Measurements from ENCODE around the gene TMEM86B. TPM values are rescaled to one million over a fixed set of nuclear protein-coding genes. Genes with fewer than 3 reads are reported as not detected.

Gene TMEM86B, protein sequence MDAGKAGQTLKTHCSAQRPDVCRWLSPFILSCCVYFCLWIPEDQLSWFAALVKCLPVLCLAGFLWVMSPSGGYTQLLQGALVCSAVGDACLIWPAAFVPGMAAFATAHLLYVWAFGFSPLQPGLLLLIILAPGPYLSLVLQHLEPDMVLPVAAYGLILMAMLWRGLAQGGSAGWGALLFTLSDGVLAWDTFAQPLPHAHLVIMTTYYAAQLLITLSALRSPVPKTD
- 1 to 10 TPM; 2.6 to 7.1 (median 4.2) TPM for polyA plus RNA-seq (ENCODE audit: insufficient read length in 3 of 3)
- long read RNA-seq, donor 1, partial matches to known transcripts, result 0 of 1 reads
- long read RNA-seq, donor 1, other reads (novel, unspliced or antisense), result 0 of 1 reads
- long read RNA-seq, donor 2, partial matches to known transcripts, result 0 of 3 reads
- long read RNA-seq, donor 2, other reads (novel, unspliced or antisense), result 0 of 3 reads
- long read RNA-seq, donor 3, partial matches to known transcripts, result 0 of 4 reads
- long read RNA-seq, donor 3, other reads (novel, unspliced or antisense), result 0 of 4 reads
- long read RNA-seq, donor 4, partial matches to known transcripts, result 0 of 2 reads
- long read RNA-seq, donor 4, other reads (novel, unspliced or antisense), result 0 of 2 reads
- long read RNA-seq, donor 5, partial matches to known transcripts, result 0 of 3 reads
- long read RNA-seq, donor 5, other reads (novel, unspliced or antisense), result 0 of 3 reads
- long read RNA-seq, donor 6, partial matches to known transcripts, result 0 of 3 reads
- long read RNA-seq, donor 6, other reads (novel, unspliced or antisense), result 0 of 3 reads
- long read RNA-seq, donor 7, partial matches to known transcripts, result 0 of 2 reads
- long read RNA-seq, donor 7, other reads (novel, unspliced or antisense), result 0 of 2 reads
- long read RNA-seq, donor 8, partial matches to known transcripts, result 0 of 5 reads
- long read RNA-seq, donor 8, other reads (novel, unspliced or antisense), result 0 of 5 reads
- long read RNA-seq, donor 9, partial matches to known transcripts, result 0 of 4 reads
- long read RNA-seq, donor 9, other reads (novel, unspliced or antisense), result 0 of 4 reads
- long read RNA-seq, donor 10, partial matches to known transcripts, result 0 of 3 reads
- long read RNA-seq, donor 10, other reads (novel, unspliced or antisense), result 0 of 3 reads
- long read RNA-seq, donor 11, partial matches to known transcripts, result 0 of 1 reads
- long read RNA-seq, donor 11, other reads (novel, unspliced or antisense), result 0 of 1 reads
- long read RNA-seq, donor 12, partial matches to known transcripts, result 0 of 2 reads
- long read RNA-seq, donor 12, other reads (novel, unspliced or antisense), result 0 of 2 reads
- long read RNA-seq, donor 13, result 0 reads
- long read RNA-seq, donor 14, partial matches to known transcripts, result 0 of 1 reads
- long read RNA-seq, donor 14, other reads (novel, unspliced or antisense), result 0 of 1 reads
- long read RNA-seq, donor 15, partial matches to known transcripts, result 0 of 1 reads
- long read RNA-seq, donor 15, other reads (novel, unspliced or antisense), result 0 of 1 reads
- long read RNA-seq, donor 16, partial matches to known transcripts, result 0 of 5 reads
- long read RNA-seq, donor 16, other reads (novel, unspliced or antisense), result 0 of 5 reads

DNA sequence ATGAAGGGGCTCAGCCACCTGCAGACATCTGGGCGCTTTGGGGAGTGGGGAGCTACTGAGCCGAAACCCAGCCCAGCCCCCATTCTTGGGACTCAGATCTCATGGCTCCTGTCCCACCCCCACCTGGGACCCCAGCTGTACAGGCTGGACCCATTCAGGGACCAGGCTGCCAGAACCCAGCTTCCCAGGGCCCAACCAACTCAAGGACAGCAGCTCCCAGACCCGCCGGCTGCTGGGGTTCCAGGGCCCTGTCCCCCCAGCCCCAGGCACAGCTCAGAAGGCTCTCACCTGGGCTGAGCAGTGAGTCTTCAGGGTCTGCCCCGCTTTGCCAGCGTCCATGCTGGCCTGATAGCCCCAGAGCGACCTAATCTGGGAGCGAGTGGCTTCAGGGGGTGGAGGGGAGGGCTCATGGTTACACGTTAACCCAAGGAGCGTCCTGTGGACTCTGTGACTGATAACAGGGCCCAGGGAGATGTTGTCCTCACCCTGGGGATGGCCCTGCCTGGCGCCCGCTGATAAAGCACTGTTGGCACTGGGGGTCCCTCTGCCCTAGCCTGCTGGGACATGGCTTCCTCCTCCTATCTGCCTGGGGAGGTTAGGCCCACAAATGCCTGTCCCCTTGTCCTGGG lies at the start of gene TMEM86B:
Gene TMEM86B, minus strand, starts transcription at position 361 of the 629 bp plus-strand sequence. Its CDS starts 22 bp downstream, at position 339.
- DNase-seq (ENCODE audit: extremely low read depth in 1 of 11, low read depth in 9 of 11, low spot score in 4 of 11), result no peak

DNA sequence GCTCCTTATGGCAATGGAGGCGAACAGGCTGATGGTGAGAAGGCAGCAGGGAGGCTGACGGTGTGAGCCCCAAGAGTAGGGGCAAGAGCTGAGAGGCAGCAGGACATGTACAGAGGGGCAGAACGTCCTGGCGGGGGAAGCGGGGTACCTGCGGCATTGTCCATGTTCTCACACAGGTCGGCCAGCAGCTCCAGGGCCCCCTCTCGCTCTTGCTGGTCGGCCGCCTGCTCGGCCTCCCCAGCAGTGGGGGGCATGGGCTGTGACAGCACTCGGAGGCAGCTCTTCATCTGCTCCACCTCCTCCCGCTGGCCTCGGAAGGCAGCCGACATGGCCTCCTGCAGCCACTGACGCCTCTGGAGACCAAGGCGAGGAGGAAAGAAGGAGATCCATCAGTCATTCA lies 48.9 kb upstream of the TMEM86B start:
- DNase-seq (ENCODE audit: extremely low read depth in 1 of 11, low read depth in 9 of 11, low spot score in 4 of 11), result no peak

DNA sequence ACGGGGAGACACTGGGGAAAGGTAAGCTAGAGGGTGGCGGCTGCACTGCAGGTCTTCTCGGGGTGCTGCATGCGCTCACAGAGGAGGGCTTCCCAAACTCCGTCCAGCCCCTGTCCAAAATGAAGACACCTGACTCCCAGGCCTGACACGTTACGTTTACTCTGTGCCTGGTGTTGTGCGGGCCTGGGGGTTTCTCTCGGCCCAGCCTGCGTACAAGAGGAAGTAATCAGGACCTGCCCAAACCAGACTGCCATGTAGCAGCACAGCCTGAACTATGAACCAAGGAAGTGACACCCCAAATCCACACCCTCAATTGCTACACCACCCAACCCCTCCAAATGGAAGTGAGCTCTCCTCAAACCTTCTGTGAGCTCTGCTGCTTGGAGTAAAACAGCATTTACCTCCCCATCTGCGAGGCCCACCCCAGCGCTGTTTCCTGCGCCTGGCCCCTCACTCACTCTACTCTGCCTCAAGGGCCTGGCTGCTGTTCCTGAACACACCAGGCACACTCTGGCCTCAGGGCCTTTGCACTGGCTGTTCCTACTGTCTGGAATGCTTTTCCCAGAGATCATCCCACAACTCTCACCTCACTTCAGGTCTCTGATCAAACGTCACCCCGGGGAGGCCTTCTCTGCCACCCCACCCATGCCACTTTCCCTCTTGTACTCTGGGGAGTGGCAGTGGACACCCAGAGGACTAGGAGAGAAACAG lies 48.3 kb upstream of the TMEM86B start:
- no peak for DNase-seq (ENCODE audit: extremely low read depth in 1 of 11, low read depth in 9 of 11, low spot score in 4 of 11)

DNA sequence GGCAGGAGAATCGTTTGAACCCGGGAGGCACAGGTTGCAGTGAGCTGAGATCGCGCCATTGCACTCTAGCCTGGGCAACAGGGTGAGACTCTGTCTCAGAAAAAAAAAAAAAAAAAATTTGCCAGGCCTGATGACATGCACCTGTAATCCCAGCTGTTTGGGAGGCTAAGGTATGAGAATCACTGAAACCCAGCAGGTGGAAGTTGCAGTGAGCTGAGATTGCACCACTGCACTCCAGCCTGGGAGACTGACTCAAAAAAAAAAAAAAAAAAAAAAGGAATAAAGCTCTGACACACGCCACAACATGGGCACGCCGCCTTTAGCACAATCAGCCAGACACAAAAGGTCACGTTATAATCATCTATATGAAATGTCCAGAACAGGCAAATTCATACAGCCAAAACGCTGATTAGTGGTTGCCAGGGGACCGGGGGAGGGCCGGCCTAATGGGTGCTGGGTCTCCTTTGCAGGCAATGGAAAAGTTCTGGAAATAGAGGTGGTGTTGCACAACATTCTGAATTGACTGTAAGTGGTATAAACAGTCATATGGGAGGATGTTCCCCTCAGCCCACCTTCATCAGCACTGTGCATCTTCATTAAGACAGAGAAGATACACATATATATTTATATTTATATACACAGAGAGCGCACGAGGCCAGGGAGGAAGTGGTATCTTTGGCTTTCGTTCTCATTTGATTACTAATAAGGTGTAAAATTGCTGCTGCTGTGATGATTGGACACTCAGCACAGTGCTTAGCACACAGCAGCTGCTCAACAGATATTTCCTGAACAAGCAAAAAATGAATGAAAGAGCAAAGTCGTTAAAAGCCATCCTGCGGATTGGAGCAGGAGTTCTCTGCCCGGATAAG lies 47.5 kb upstream of the TMEM86B start:
- DNase-seq (ENCODE audit: extremely low read depth in 1 of 11, low read depth in 9 of 11, low spot score in 4 of 11), result no peak

DNA sequence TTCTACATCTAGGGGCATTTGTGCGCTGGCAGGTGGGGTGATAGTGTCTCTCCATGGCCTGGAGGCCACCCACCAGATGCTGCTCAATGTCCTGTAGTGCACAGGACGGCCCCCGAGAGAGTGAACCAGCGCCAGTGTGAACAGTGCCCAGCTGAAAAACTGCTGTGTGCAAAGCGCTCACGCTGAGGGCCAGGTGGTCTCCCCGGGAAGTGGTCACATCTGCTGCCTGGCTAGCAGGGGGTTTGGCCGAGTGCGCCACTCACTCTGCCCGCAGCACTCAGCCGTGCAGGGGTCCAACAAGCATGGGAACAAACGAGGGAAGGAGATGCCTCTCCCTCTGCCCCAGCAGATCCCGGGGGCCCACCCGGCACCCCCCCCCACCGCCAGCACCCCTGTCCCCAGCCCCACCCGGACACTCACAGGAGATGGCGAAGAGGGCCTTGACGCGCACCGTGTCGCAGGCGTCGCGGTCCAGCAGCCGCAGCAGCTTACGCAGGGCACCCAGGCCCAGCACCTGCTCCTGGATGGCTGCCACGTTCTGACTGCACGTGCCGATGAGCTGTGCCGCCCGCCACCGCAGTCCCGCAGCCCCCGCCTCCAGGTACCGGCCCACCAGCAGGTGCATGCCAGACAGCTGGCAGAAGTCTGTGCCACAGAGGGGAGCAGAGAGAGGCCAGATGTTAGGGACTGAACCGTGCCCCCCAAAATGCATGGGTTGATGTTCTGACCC lies 45.6 kb upstream of the TMEM86B start:
- no peak for DNase-seq (ENCODE audit: extremely low read depth in 1 of 11, low read depth in 9 of 11, low spot score in 4 of 11)

DNA sequence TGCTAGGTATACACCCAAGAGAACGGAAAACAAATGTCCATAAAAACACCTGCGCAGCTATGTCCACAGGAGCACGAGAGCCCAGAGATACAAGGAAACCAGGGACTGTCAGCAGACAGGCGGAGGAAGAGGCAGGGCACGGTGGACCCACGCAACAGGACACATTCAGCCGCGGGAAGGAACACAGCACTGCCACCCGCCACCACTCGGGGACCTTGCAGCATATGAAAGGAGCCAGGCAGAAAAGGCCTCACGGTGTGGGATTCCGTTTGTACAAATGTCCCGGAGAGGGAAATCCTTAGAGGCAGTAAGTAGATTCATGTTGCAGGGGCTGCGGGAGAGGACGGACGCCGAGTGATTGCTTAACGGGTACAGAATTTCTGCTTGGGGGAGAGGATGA lies 43.6 kb upstream of the TMEM86B start:
- DNase-seq (ENCODE audit: extremely low read depth in 1 of 11, low read depth in 9 of 11, low spot score in 4 of 11), result no peak

DNA sequence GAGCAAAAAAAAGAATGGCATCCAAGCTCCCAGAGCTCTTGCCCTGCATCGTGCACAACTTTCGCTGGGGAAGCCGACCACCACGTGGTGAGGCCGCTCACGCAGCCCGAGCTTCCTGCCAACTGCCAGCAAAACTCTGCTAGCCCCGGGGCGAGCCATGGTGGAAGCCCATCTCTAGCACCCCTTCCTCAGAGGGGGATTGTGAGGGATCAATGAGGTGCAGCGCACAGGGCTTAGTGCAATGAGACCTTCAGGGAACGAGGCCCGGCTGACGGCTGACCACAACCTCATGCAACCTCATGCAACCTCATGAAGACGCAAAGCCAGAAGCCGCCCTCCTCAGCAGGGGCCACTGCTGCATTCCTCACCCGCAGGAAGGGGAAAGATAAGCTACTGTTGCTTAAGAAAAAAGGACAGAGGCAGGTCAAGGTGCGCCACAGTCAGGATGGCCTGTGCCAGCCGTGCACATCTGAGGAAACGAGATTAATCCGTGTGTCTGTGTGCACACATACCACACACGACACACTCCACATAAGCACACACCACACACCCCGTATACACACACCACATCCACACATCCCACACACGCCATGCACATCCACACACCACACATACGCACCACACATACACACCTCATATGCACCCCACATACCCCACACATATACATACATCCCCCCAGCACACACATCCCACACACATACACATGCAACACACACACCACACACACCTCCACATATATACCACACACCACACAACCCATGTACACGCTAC lies 41.8 kb upstream of the TMEM86B start:
- no peak for DNase-seq (ENCODE audit: extremely low read depth in 1 of 11, low read depth in 9 of 11, low spot score in 4 of 11)

DNA sequence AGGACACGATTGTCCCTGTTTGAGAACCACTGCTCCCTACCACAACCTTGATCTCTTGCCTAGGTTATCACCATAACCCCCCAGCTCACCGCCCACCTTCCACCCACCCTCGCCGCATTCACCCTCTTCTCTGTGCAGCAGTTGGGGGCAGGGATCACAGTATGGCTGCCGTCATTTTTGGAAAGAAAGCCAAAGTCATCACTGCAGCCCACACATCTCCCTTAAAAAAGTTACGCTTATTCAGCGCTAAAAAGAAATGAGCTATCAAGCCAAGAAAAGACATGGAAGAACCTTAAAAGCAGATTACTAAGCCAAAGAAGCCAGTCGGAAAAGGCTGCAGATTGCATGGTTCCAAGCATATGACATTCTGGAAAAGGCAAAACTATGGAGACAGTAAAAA lies 40.7 kb upstream of the TMEM86B start:
- DNase-seq (ENCODE audit: extremely low read depth in 1 of 11, low read depth in 9 of 11, low spot score in 4 of 11), result no peak

DNA sequence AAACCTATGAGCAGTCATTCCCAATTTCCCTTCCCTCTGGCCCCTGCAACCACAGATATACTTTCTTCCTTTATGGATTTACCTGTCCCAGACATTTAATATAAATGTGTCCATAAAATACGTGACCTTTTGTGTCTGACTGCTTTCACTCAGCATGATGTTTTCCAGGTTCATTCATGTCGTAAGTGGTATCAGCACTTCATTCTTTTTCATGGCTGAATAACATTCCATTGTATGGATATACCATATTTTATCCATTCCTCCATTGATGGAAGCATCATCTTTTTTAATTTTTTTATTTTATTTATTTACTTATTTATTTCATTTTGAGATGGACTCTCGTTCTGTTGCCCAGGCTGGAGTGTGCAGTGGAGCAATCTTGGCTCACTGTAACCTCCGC lies 38.3 kb upstream of the TMEM86B start:
- DNase-seq (ENCODE audit: extremely low read depth in 1 of 11, low read depth in 9 of 11, low spot score in 4 of 11), result no peak

DNA sequence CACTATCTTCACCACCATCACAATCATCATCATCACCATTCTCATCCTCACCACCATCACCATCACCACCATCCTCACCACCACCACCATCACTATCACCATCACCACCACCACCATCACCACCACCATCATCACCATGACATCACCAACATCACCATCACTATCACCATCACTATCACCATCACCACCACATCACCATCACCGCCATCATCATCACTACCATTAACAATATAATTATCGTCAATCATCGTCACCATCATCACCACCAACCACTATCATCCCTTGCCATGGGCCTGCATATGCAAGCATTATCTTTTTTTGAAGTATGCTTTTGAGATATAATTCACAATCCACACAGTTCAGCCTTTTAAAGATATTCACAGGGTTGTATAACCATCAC lies 37.8 kb upstream of the TMEM86B start:
- no peak for DNase-seq (ENCODE audit: extremely low read depth in 1 of 11, low read depth in 9 of 11, low spot score in 4 of 11)

DNA sequence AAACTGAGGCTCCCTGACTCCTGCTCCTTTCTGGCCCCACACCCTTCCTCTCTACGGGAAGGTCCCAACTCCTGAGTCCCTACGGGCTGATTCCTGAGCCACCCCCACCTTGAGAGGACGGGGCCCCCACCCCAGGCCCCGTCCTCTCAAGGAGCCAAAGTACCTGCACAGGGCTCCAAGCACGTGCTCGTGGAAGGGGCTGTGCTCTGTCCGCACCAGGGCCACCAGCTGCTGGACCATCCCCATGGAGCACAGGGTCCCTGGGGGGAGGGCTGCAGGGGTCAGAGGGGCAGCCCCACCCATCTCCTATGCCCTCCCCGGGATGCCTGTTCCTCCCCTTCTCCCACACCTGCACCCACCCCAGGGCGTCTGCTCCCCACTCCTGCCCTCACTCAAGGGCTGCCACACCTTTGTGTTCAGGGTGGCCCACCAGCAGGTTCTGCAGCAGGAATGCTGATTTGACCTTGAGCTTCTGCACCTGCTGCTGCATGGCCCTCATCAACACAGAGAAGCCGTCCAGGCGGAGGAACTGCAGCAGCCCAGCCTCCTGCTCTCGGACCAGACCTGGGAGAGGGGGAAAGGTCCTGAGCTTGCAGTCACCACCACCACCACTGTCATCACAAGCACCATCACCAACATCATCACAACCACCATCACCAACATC lies 37.3 kb upstream of the TMEM86B start:
- DNase-seq (ENCODE audit: extremely low read depth in 1 of 11, low read depth in 9 of 11, low spot score in 4 of 11), result no peak

DNA sequence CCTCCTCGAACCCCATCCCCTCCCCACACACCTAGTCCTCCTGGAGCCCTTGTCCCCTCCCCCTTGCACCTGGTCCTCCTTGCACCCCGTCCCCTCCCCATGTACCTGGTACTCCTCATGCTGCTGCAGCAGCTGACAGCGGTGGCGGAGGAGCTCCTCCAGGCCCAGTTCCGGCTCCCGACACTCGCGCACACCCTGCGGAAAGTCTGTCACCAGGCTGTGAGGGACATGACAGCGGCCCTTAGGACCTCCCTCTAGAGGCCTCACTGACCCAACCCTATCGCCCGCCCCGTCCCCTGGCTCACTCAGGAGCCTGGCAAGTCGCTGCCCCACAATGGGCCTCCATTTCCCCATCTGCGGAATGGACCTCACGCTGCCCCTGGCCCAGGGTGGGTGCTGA lies 36.6 kb upstream of the TMEM86B start:
- no peak for DNase-seq (ENCODE audit: extremely low read depth in 1 of 11, low read depth in 9 of 11, low spot score in 4 of 11)

DNA sequence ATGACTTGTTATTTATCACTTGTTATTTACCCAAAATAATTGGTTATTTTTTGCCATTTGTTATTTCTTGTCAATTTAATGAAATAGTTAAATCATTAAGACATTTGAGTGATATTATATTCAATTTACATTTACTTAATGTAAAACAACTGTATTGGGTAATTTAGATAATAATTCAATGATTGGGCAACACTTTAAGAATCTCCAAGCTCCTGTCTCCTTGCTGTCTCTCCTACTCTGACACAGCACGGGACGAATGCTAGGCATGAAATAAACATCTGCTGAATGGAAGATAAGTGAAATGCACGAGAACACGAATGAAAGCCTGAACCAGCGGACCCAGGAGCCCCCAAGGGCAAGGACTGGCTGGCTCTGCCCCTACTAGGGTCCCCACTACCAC lies 36.0 kb upstream of the TMEM86B start:
- no peak for DNase-seq (ENCODE audit: extremely low read depth in 1 of 11, low read depth in 9 of 11, low spot score in 4 of 11)

DNA sequence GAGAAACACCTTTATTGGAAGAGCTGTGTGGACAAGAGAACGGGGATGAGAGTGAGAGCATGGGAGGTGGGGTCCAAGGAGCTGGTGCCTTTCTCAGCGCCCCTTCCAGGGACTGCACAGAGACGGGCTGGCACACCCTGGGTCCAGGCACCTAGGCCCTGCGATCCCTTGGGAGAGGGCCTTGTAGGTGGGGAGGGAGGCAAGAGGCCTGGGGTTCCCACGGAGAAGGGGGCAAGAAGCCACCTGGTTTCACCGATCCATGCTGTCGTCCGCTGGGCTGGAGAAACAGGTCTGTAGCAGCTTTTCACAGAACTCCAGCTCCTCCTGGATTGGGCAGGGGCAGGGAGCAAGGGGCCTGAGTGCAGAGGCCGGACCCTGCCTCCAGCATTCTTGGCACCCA lies 33.8 kb upstream of the TMEM86B start:
- no peak for DNase-seq (ENCODE audit: extremely low read depth in 1 of 11, low read depth in 9 of 11, low spot score in 4 of 11)

DNA sequence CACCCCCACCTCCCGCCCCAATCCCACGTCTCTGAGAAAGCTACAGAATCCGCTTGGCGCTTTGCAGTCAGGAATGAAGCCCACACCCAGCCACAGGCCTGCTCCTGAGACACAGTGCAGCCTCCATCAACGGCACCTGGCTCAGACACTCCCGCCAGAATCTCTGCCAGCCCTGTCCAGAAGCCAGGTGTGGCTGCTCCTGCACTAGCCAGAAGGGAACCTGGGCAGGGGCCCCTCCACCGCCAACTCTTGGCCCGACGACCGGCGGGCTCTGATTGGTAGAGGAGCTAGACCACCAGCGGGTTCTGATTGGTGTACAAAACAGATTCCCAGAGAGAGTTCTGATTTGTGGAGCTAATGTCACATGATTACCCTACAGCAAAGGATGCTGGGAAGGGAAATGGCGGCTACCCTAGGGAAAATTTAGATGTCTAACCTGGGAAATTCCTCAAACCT lies 33.1 kb upstream of the TMEM86B start:
- DNase-seq (ENCODE audit: extremely low read depth in 1 of 11, low read depth in 9 of 11, low spot score in 4 of 11), result no peak
